Liver (tissue), 9 donors: ENCODE measurements around the gene RALGAPB. TPM values are rescaled to one million over a fixed set of nuclear protein-coding genes. Genes with fewer than 3 reads are reported as not detected.

ENCODE experiments used
- DNase-seq: peaks from one replicate; pipeline ENCODE4 v3.0.0-alpha.2; 2017; ENCODE audit warnings: low spot score
- H3K27ac ChIP-seq, 2 donors: one replicate each; pipeline ENCODE4 v1.7.0; 2013; ENCODE audit warnings: inconsistent platforms in 2 of 2, low read length in 2 of 2, control low read depth in 1 of 2, low read depth in 1 of 2, mild to moderate bottlenecking in 1 of 2
- H3K27me3 ChIP-seq, 4 donors: one replicate each; pipeline versions ENCODE4 v1.6.1 to v1.7.0; 2013; ENCODE audit warnings: low read length in 3 of 4, inconsistent platforms in 1 of 4, mild to moderate bottlenecking in 1 of 4, moderate library complexity in 1 of 4; ENCODE audit not compliant: control insufficient read depth in 4 of 4, insufficient read depth in 4 of 4
- H3K36me3 ChIP-seq, 4 donors: one replicate each; pipeline versions ENCODE4 v1.6.1 to v1.7.0; 2013; ENCODE audit warnings: low read length in 3 of 4, mild to moderate bottlenecking in 3 of 4, low read depth in 1 of 4, moderate library complexity in 1 of 4; ENCODE audit not compliant: control insufficient read depth in 4 of 4, insufficient read depth in 3 of 4
- H3K4me1 ChIP-seq, 4 donors: one replicate each; pipeline versions ENCODE4 v1.6.1 to v1.7.0; 2013; ENCODE audit warnings: low read length in 3 of 4, mild to moderate bottlenecking in 3 of 4, moderate library complexity in 1 of 4; ENCODE audit not compliant: control insufficient read depth in 4 of 4, insufficient read depth in 4 of 4
- H3K4me3 ChIP-seq, 3 donors: one replicate each; pipeline versions ENCODE4 v1.6.1 to v1.7.0; 2013; ENCODE audit warnings: low read length in 3 of 3, control low read depth in 1 of 3, low read depth in 1 of 3, mild to moderate bottlenecking in 1 of 3
- H3K9ac ChIP-seq, 2 donors: one replicate each; pipeline ENCODE4 v1.7.0; 2013; ENCODE audit warnings: low read length in 2 of 2, mild to moderate bottlenecking in 2 of 2, moderate library complexity in 2 of 2, control low read depth in 1 of 2, low read depth in 1 of 2
- H3K9me3 ChIP-seq, 4 donors: one replicate each; pipeline versions ENCODE4 v1.6.1 to v1.7.0; 2013; ENCODE audit warnings: low read length in 3 of 4; ENCODE audit not compliant: control insufficient read depth in 4 of 4
- EGR1 ChIP-seq, 2 donors: IDR thresholded peaks; 2 replicates each; pipeline ENCODE4 v1.6.1; 2016 to 2018; ENCODE audit warnings: antibody characterized with exemption in 2 of 2, low read depth in 2 of 2
- FOXA1 ChIP-seq: IDR thresholded peaks from 2 replicates; pipeline ENCODE4 v1.6.1; 2016; ENCODE audit warnings: antibody characterized with exemption
- FOXA2 ChIP-seq: IDR thresholded peaks from 2 replicates; pipeline ENCODE4 v1.6.1; 2016; ENCODE audit warnings: antibody characterized with exemption
- HNF4A ChIP-seq, 2 donors: conservative IDR thresholded peaks; 2 replicates each; pipeline ENCODE4 v1.6.1; 2016; ENCODE audit warnings: antibody characterized with exemption in 2 of 2, mild to moderate bottlenecking in 2 of 2
- HNF4G ChIP-seq: IDR thresholded peaks from 2 replicates; pipeline ENCODE4 v1.6.1; 2016; ENCODE audit warnings: antibody characterized with exemption
- MAX ChIP-seq: IDR thresholded peaks from 2 replicates; pipeline ENCODE4 v1.6.1; 2016; ENCODE audit warnings: antibody characterized with exemption
- NR2F2 ChIP-seq: IDR thresholded peaks from 2 replicates; pipeline ENCODE4 v1.6.1; 2016; ENCODE audit warnings: antibody characterized with exemption
- RAD21 ChIP-seq, 2 donors: IDR thresholded peaks; 2 replicates each; pipeline ENCODE4 v1.6.1; 2016; ENCODE audit warnings: antibody characterized with exemption in 2 of 2, mild to moderate bottlenecking in 2 of 2
- RXRA ChIP-seq, 2 donors: IDR thresholded peaks; 2 replicates each; pipeline ENCODE4 v1.6.1; 2017 to 2018; ENCODE audit warnings: antibody characterized with exemption in 2 of 2, mild to moderate bottlenecking in 1 of 2
- SP1 ChIP-seq: IDR thresholded peaks from 2 replicates; pipeline ENCODE4 v1.6.1; 2018; ENCODE audit warnings: antibody characterized with exemption, mild to moderate bottlenecking
- TAF1 ChIP-seq: conservative IDR thresholded peaks from 2 replicates; pipeline ENCODE4 v1.6.1; 2016; ENCODE audit warnings: antibody characterized with exemption, mild to moderate bottlenecking
- YY1 ChIP-seq: IDR thresholded peaks from 2 replicates; pipeline ENCODE4 v1.6.1; 2016; ENCODE audit warnings: antibody characterized with exemption, mild to moderate bottlenecking
- WGBS: extraction: QIAGEN DNeasy Blood & Tissue Kit; methylation state at CpG from one replicate; pipeline ENCODE4 v1.1.7; 2013; 5-methylcytosine and 5-hydroxymethylcytosine counted together
- polyA plus RNA-seq, 2 donors: library from polyadenylated mRNA; stranded (reverse) in 1 of 2; unstranded in 1 of 2; fragments of 200-250 nt in 1 of 2; fragments of >200 nt in 1 of 2; fragmentation: Nextera tagmentation in 1 of 2; extraction: Ambion mirVana in 1 of 2; gene quantifications; one replicate each; pipeline versions ENCODE4 v1.2.1 to v1.2.3, GENCODE V29; 2013 to 2015
- total RNA-seq, 2 donors: library from RNA; depleted of rRNA; stranded (reverse); fragments of >200 nt; gene quantifications; one replicate each; pipeline ENCODE4 v1.2.3, GENCODE V29; 2014
- TF ChIP-seq, protein P1 (sequence below): fragments of 150-350 bp; IDR thresholded peaks from 2 replicates; pipeline ENCODE4 v1.5.1; 2017; ENCODE audit warnings: improper control_type of control experiment, low read depth, low read length; ENCODE audit not compliant: missing input control
- TF ChIP-seq, protein P2 (sequence below): IDR thresholded peaks from 2 replicates; pipeline ENCODE4 v1.6.1; 2016; ENCODE audit warnings: antibody characterized with exemption
- TF ChIP-seq, protein P3 (sequence below): IDR thresholded peaks from 2 replicates; pipeline ENCODE4 v1.6.1; 2016; ENCODE audit warnings: antibody characterized with exemption, mild to moderate bottlenecking
- TF ChIP-seq, protein P4 (sequence below): IDR thresholded peaks from 2 replicates; pipeline ENCODE4 v1.6.1; 2016; ENCODE audit warnings: antibody characterized with exemption
- donor health status: healthy.
- donor health status: healthy.
- donor health status: healthy.
- donor health status: healthy.
- donor health status: healthy.

The RALGAPB gene
- total and polyA plus RNA-seq, 4 donors, result 4.3 to 19.7 (median 9.5) TPM

GRCh38 chr20:38610521-38610920, 137.9 kb downstream of the RALGAPB start:
- TF ChIP-seq, protein P1, sequence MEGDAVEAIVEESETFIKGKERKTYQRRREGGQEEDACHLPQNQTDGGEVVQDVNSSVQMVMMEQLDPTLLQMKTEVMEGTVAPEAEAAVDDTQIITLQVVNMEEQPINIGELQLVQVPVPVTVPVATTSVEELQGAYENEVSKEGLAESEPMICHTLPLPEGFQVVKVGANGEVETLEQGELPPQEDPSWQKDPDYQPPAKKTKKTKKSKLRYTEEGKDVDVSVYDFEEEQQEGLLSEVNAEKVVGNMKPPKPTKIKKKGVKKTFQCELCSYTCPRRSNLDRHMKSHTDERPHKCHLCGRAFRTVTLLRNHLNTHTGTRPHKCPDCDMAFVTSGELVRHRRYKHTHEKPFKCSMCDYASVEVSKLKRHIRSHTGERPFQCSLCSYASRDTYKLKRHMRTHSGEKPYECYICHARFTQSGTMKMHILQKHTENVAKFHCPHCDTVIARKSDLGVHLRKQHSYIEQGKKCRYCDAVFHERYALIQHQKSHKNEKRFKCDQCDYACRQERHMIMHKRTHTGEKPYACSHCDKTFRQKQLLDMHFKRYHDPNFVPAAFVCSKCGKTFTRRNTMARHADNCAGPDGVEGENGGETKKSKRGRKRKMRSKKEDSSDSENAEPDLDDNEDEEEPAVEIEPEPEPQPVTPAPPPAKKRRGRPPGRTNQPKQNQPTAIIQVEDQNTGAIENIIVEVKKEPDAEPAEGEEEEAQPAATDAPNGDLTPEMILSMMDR, result no peak
- TF ChIP-seq EGR1 (IDR thresholded peaks at IDR 0.05; ENCODE audit: low read depth in 2 of 2), result no peak
- no peak for TF ChIP-seq HNF4A (conservative IDR thresholded peaks at IDR 0.05)
- no peak for TF ChIP-seq TAF1
- TF ChIP-seq, protein P2, sequence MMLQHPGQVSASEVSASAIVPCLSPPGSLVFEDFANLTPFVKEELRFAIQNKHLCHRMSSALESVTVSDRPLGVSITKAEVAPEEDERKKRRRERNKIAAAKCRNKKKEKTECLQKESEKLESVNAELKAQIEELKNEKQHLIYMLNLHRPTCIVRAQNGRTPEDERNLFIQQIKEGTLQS, result no peak
- TF ChIP-seq, protein P3, sequence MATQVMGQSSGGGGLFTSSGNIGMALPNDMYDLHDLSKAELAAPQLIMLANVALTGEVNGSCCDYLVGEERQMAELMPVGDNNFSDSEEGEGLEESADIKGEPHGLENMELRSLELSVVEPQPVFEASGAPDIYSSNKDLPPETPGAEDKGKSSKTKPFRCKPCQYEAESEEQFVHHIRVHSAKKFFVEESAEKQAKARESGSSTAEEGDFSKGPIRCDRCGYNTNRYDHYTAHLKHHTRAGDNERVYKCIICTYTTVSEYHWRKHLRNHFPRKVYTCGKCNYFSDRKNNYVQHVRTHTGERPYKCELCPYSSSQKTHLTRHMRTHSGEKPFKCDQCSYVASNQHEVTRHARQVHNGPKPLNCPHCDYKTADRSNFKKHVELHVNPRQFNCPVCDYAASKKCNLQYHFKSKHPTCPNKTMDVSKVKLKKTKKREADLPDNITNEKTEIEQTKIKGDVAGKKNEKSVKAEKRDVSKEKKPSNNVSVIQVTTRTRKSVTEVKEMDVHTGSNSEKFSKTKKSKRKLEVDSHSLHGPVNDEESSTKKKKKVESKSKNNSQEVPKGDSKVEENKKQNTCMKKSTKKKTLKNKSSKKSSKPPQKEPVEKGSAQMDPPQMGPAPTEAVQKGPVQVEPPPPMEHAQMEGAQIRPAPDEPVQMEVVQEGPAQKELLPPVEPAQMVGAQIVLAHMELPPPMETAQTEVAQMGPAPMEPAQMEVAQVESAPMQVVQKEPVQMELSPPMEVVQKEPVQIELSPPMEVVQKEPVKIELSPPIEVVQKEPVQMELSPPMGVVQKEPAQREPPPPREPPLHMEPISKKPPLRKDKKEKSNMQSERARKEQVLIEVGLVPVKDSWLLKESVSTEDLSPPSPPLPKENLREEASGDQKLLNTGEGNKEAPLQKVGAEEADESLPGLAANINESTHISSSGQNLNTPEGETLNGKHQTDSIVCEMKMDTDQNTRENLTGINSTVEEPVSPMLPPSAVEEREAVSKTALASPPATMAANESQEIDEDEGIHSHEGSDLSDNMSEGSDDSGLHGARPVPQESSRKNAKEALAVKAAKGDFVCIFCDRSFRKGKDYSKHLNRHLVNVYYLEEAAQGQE, result no peak
- TF ChIP-seq FOXA1, result no peak
- TF ChIP-seq FOXA2, result no peak
- no peak for TF ChIP-seq YY1
- Histone ChIP-seq H3K36me3 (no peaks in the 10 kb centered on the region), H3K27me3 (no peaks in the 10 kb centered on the region), H3K4me1 (no peaks in the 10 kb centered on the region), H3K27ac (no peak overlapping the region), H3K9me3 (no peaks in the 10 kb centered on the region), H3K4me3 (no peak overlapping the region), H3K9ac (no peak overlapping the region)
- DNase-seq, result no peak
- WGBS, result 76% methylated on average over 5 of the region's 5 CpGs

DNA sequence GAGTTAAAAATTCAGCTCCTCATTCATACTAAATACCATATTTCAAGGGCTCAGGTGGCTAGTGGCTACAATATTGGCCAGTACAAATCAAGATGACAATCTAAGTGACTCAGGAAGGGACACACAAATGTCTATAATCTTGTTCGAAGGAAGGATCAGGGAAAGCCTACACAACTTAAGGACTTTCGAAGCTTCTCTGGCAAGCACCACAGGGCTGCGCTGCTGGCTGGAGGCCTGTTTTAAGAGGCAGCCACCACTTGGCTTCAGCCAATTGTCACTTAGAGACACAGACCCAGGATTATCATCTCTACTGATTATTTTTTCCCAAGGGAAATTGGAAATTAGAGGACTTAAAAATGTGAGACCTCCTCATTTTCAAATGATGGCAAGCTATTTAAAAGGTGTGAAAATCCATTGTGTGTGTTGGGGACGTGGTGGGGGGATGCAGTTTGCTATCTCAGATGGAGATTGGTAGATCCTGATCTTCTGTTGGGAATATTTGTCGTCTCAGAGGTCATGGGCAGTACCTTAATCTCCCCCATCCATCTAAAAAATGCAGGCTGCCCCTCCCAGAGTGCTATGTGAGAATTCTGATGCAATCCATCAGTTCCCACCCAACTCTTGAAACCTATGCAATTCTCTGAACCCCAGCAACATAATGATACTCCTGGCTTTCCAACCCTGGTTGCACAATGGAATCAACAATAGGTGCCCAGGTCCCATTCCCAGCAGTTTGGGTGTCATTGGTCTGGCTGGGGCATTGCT, 140.3 kb downstream of the RALGAPB start:
- H3K27me3 ChIP-seq, result no peaks in the 10 kb centered on the region
- no peak for TF ChIP-seq TAF1
- no peak for TF ChIP-seq EGR1 (IDR thresholded peaks at IDR 0.05; ENCODE audit: low read depth in 2 of 2)
- TF ChIP-seq, protein P4, sequence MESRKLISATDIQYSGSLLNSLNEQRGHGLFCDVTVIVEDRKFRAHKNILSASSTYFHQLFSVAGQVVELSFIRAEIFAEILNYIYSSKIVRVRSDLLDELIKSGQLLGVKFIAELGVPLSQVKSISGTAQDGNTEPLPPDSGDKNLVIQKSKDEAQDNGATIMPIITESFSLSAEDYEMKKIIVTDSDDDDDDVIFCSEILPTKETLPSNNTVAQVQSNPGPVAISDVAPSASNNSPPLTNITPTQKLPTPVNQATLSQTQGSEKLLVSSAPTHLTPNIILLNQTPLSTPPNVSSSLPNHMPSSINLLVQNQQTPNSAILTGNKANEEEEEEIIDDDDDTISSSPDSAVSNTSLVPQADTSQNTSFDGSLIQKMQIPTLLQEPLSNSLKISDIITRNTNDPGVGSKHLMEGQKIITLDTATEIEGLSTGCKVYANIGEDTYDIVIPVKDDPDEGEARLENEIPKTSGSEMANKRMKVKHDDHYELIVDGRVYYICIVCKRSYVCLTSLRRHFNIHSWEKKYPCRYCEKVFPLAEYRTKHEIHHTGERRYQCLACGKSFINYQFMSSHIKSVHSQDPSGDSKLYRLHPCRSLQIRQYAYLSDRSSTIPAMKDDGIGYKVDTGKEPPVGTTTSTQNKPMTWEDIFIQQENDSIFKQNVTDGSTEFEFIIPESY, result no peak
- TF ChIP-seq, protein P3, result no peak
- no peak for TF ChIP-seq FOXA2
- no peak for TF ChIP-seq FOXA1
- no peak for TF ChIP-seq SP1
- no peak for TF ChIP-seq NR2F2
- TF ChIP-seq HNF4A (conservative IDR thresholded peaks at IDR 0.05), result no peak
- TF ChIP-seq RXRA (IDR thresholded peaks at IDR 0.05), result no peak
- no peak for TF ChIP-seq HNF4G
- TF ChIP-seq RAD21 (IDR thresholded peaks at IDR 0.05), result no peak
- TF ChIP-seq, protein P1, result no peak
- no peak for TF ChIP-seq MAX
- TF ChIP-seq, protein P2, result no peak
- TF ChIP-seq YY1, result no peak
- no peaks in the 10 kb centered on the region for H3K36me3 ChIP-seq

More for the DNA sequence above, 140.3 kb downstream of the RALGAPB start:
- Histone ChIP-seq H3K9ac (no peak overlapping the region), H3K27ac (no peak overlapping the region), H3K4me1 (no peaks in the 10 kb centered on the region), H3K4me3 (no peak overlapping the region), H3K9me3 (no peaks in the 10 kb centered on the region)
- no peak for DNase-seq
- 53% methylated on average over 5 of the region's 5 CpGs for WGBS
